GM12878 (cell line): Measurements from ENCODE around the gene BARHL1. TPM values are rescaled to one million over a fixed set of nuclear protein-coding genes. Genes with fewer than 3 reads are reported as not detected.

ENCODE experiments used
- ATAC-seq: fragments of 200-7000 bp; cut with Tn5 transposase; 3 replicates; pipeline ENCODE4 v1.9.1; 2020; ENCODE audit warnings: mild to moderate bottlenecking, moderate library complexity
- BruUV-seq: library from RNA; stranded (reverse); fragments of 400-500 nt; replicated peaks from 2 replicates; lab custom pipeline; 2021; lab: Mats Ljungman, UMichigan
- CTCF ChIA-PET: fragments of 300-600 bp; sonication (Branson Sonifier 250); formaldehyde crosslinking; extraction: SDS; loops from one replicate; lab custom pipeline; 2021; ENCODE audit warnings: inconsistent platforms; lab: Yijun Ruan, JAX
- POLR2A ChIA-PET: fragments of 350-600 bp; formaldehyde crosslinking; extraction: SDS; loops from one replicate; lab custom pipeline; 2021; ENCODE audit warnings: inconsistent platforms; lab: Charles Lee
- RAD21 ChIA-PET: fragments of 300-600 bp; sonication (Branson Sonifier 250); formaldehyde crosslinking; loops from one replicate; lab custom pipeline; 2023; ENCODE audit warnings: antibody characterized with exemption; ENCODE audit not compliant: unreplicated experiment; lab: Charles Lee
- SMC1A ChIA-PET: fragments of 300-600 bp; sonication (Branson Sonifier 250); formaldehyde crosslinking; loops from one replicate; lab custom pipeline; 2023; ENCODE audit not compliant: unreplicated experiment, uncharacterized antibody; lab: Charles Lee
- DNase-seq: peaks from one replicate; pipeline ENCODE4 v3.0.0-alpha.2; 2011; ENCODE audit warnings: low read depth, low spot score
- FAIRE-seq: peaks from 3 replicates; lab custom pipeline; 2011; peaks lifted over from hg19 to GRCh38; lab: Jason Lieb, UNC
- H2AFZ ChIP-seq: 2 replicates; pipeline ENCODE4 v1.6.0; 2011; ENCODE audit warnings: low read depth, low read length, control low read depth; ENCODE audit not compliant: control insufficient read depth
- H3K27ac ChIP-seq: 2 replicates; pipeline ENCODE4 v1.5.1; 2011; ENCODE audit warnings: control low read depth; ENCODE audit not compliant: control insufficient read depth, insufficient read depth
- H3K27me3 ChIP-seq, 2 experiments: replicated peaks in 1 of 2; 2 replicates each; pipeline versions ENCODE4 v1.6.0 to v1.6.1; 2011; ENCODE audit warnings: low read length in 1 of 2; ENCODE audit not compliant: control insufficient read depth in 2 of 2, insufficient read depth in 2 of 2
- H3K36me3 ChIP-seq, 2 experiments: 2 replicates each; pipeline ENCODE4 v1.5.1; 2011; ENCODE audit warnings: low read length in 1 of 2; ENCODE audit not compliant: control insufficient read depth in 2 of 2, insufficient read depth in 2 of 2
- H3K4me1 ChIP-seq: 2 replicates; pipeline ENCODE4 v1.6.1; 2011; ENCODE audit warnings: mild to moderate bottlenecking, low read length, moderate library complexity, mixed read lengths; ENCODE audit not compliant: control insufficient read depth, insufficient read depth
- H3K4me2 ChIP-seq: 2 replicates; pipeline ENCODE4 v1.6.0; 2011; ENCODE audit warnings: control low read depth; ENCODE audit not compliant: control insufficient read depth, insufficient read depth
- H3K4me3 ChIP-seq: fragments of 200-600 bp; sonication (generic); 2 replicates; pipeline ENCODE4 v1.5.1; 2016
- H3K79me2 ChIP-seq: 2 replicates; pipeline ENCODE4 v1.6.0; 2011; ENCODE audit warnings: low read length; ENCODE audit not compliant: control insufficient read depth, insufficient read depth
- H3K9ac ChIP-seq: 2 replicates; pipeline ENCODE4 v1.8.0; 2011; ENCODE audit warnings: low read length, control low read depth, mixed read lengths; ENCODE audit not compliant: control insufficient read depth, insufficient read depth
- H3K9me3 ChIP-seq: replicated peaks from 3 replicates; pipeline ENCODE4 v1.5.1; 2011; ENCODE audit warnings: mild to moderate bottlenecking, low read length; ENCODE audit not compliant: control insufficient read depth, insufficient read depth
- H4K20me1 ChIP-seq: 2 replicates; pipeline ENCODE4 v1.6.0; 2011; ENCODE audit not compliant: control insufficient read depth, insufficient read depth
- BHLHE40 ChIP-seq, 2 experiments: fragments of 450-650 bp in 1 of 2; IDR thresholded peaks; 2 replicates each; pipeline ENCODE4 v1.6.1; 2011 to 2017; ENCODE audit warnings: low read depth in 2 of 2, borderline replicate concordance in 1 of 2, improper control_type of control experiment in 1 of 2, low read length in 1 of 2, mild to moderate bottlenecking in 1 of 2
- EGR1 ChIP-seq, 2 experiments: IDR thresholded peaks; 1 replicate in 1 of 2; 2 replicates in 1 of 2; pipeline ENCODE4 v1.6.1; 2011 to 2012; ENCODE audit warnings: low read depth in 2 of 2, low read length in 2 of 2, borderline replicate concordance in 1 of 2, mild to moderate bottlenecking in 1 of 2, moderate library complexity in 1 of 2
- ETV6 ChIP-seq, 2 experiments: fragments of 450-650 bp in 1 of 2; IDR thresholded peaks in 1 of 2; conservative IDR thresholded peaks in 1 of 2; 2 replicates each; pipeline ENCODE4 v1.6.1; 2014; ENCODE audit warnings: antibody characterized with exemption in 1 of 2, borderline replicate concordance in 1 of 2, low read depth in 1 of 2, mild to moderate bottlenecking in 1 of 2, moderate library complexity in 1 of 2
- HDAC6 ChIP-seq: fragments of 200-600 bp; sonication (generic); IDR thresholded peaks from one replicate; pipeline ENCODE4 v1.8.0; 2017; ENCODE audit warnings: antibody characterized with exemption; ENCODE audit not compliant: unreplicated experiment
- TCF3 ChIP-seq: IDR thresholded peaks from 2 replicates; pipeline ENCODE4 v1.6.1; 2012; ENCODE audit warnings: low read depth, mild to moderate bottlenecking, low read length, borderline replicate concordance; ENCODE audit not compliant: insufficient read depth
- ZBTB40 ChIP-seq: fragments of 450-650 bp; IDR thresholded peaks from 2 replicates; pipeline ENCODE4 v1.6.1; 2016; ENCODE audit warnings: mild to moderate bottlenecking, moderate library complexity, borderline replicate concordance
- WGBS: methylation state at CpG from one replicate; pipeline ENCODE4 v1.1.6; 2016; ENCODE audit warnings: low lambda C conversion rate; ENCODE audit not compliant: insufficient replicate concordance, insufficient coverage; ENCODE audit errors: missing lambda C conversion rate; 5-methylcytosine and 5-hydroxymethylcytosine counted together
- in situ Hi-C: fragments of 300-500 bp; cut with MboI; formaldehyde crosslinking; loops from 9 replicates; pipeline ENCODE4 v1.14.3; 2018; ENCODE audit warnings: mixed read lengths
- intact Hi-C: fragments of 100-400 bp; cut with micrococcal nuclease; formaldehyde crosslinking; loops from one replicate; pipeline ENCODE4 v1.14.2; 2022; ENCODE audit not compliant: unreplicated experiment
- polyA plus RNA-seq, 11 experiments: library from polyadenylated mRNA; depleted of rRNA in 4 of 11; unstranded in 6 of 11; stranded (reverse) in 5 of 11; fragments of >200 nt; fragmentation: Nextera tagmentation in 4 of 11; fragmentation: Illumina TruSeq in 1 of 11; extraction: Ambion mirVana in 4 of 11; extraction: Trizol in 1 of 11; gene quantifications; 1 replicate in 1 of 11; 2 replicates in 10 of 11; pipeline versions ENCODE4 v1.2.1 to v1.2.3, GENCODE V29; 2011 to 2016; ENCODE audit warnings: inconsistent platforms in 2 of 11, missing spikeins in 2 of 11, low read depth in 1 of 11
- total RNA-seq, 4 experiments: library from RNA; depleted of rRNA in 3 of 4; stranded (reverse); fragments of >200 nt in 3 of 4; fragmentation: Illumina TruSeq in 1 of 4; extraction: Trizol in 1 of 4; gene quantifications; 2 replicates each; pipeline versions ENCODE4 v1.2.1 to v1.2.3, GENCODE V29; 2013 to 2021

Gene BARHL1
- total and polyA plus RNA-seq, 10 of the 15 experiments (the other 5 are each of a cell fraction or from before 2014, with no cell fraction given) = not detected

GRCh38 chr9:132588501-132589147 lies 6.2 kb downstream of the BARHL1 start (continued):
- TF ChIP-seq HDAC6 (no peak), ETV6 (conservative IDR thresholded peaks at IDR 0.05 in 1 of 2, IDR thresholded peaks at IDR 0.05 in 1 of 2; ENCODE audit: borderline replicate concordance in 1 of 2, low read depth in 1 of 2) (no peak)

- RAD21 ChIA-PET = no interaction called here
- H2AFZ ChIP-seq = no peak overlapping the region
- H3K4me3 ChIP-seq = no peak overlapping the region
- no peaks in the 10 kb centered on the region for H3K4me1 ChIP-seq
- no peaks in the 10 kb centered on the region for H3K9me3 ChIP-seq
- POLR2A ChIA-PET = no interaction called here
- no peak for FAIRE-seq
- peaks cover 0 to 1% of the 10 kb centered on the region in 2 experiments; a peak in 2 of 4 replicates for H3K36me3 ChIP-seq
- intact Hi-C loops (no loop called here), in situ Hi-C loops (no loop called here)
- BruUV-seq = no TSS peak
- H3K9ac ChIP-seq = no peak overlapping the region
- 24% methylated on average over 43 of the region's 83 CpGs for WGBS
- TF ChIP-seq ZBTB40 = no peak
- TF ChIP-seq BHLHE40 (IDR thresholded peaks at IDR 0.05; ENCODE audit: borderline replicate concordance in 1 of 2, low read depth in 2 of 2, low read length in 1 of 2) = no peak
- 0 out of 3 replicates have a peak, but pooled peaks of 1 of the 2 experiments have one; percentile 23 for TF ChIP-seq EGR1 (IDR thresholded peaks at IDR 0.05; ENCODE audit: borderline replicate concordance in 1 of 2, low read depth in 2 of 2, low read length in 2 of 2)
- no peak for TF ChIP-seq TCF3
- no peak for DNase-seq
- ATAC-seq = no peak
- peaks cover 18 to 22% of the 10 kb centered on the region in 2 experiments for H3K27me3 ChIP-seq
- H3K79me2 ChIP-seq = no peaks in the 10 kb centered on the region
- SMC1A ChIA-PET = no interaction called here
- no peak overlapping the region for H3K27ac ChIP-seq
- H4K20me1 ChIP-seq = peaks cover 5% of the 10 kb centered on the region
- H3K4me2 ChIP-seq = no peak overlapping the region
- CTCF ChIA-PET = no interaction called here
Observed at GRCh38 chr9:132589148-132590036, 7.0 kb downstream of the BARHL1 start.
